Measurements from ENCODE around the gene NLGN1.

The NLGN1 gene

DNA sequence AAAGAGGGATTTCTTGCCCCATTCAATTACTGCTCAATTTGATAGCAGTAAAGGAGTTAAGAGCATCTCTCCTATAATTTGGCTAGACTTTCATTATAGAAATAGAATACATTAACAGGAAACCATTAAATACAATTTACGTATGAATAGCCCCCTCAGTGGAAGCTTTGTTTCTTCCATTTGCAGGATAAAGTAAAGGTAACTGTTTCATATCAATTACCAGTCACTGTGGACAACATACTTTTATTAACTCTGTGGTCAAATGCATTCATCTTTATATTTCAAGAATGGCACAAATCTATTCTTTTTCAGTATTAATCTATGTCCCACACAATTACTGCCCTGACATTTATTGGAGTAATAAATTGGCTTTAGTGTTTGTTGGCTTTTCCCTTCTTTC is 613.4 kb downstream of the NLGN1 start:
- H3K4me3 ChIP-seq (ENCODE audit: low read depth, low read length), result no peak overlapping the region
- TF ChIP-seq, protein P1, sequence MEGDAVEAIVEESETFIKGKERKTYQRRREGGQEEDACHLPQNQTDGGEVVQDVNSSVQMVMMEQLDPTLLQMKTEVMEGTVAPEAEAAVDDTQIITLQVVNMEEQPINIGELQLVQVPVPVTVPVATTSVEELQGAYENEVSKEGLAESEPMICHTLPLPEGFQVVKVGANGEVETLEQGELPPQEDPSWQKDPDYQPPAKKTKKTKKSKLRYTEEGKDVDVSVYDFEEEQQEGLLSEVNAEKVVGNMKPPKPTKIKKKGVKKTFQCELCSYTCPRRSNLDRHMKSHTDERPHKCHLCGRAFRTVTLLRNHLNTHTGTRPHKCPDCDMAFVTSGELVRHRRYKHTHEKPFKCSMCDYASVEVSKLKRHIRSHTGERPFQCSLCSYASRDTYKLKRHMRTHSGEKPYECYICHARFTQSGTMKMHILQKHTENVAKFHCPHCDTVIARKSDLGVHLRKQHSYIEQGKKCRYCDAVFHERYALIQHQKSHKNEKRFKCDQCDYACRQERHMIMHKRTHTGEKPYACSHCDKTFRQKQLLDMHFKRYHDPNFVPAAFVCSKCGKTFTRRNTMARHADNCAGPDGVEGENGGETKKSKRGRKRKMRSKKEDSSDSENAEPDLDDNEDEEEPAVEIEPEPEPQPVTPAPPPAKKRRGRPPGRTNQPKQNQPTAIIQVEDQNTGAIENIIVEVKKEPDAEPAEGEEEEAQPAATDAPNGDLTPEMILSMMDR (IDR thresholded peaks at IDR 0.05; ENCODE audit: borderline replicate concordance, insufficient read depth, low read depth, low read length), result no peak

DNA sequence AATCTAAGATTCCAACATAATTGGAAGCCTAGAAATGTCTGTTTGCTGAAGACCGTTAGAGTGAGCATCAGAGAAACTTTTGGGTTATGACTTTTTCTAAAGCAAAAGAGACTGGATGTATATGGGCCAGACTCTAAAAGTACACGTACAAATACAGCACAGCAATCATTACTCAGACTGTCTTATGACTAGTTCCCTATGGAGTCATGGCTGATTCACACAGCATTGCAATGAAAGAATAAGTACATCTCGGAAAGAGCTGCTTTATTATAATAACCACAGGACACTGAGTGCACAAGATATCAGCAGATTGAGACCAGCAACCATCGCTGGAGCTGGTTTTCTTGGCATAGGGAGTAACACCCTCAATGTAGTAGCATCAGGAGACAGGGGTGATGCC is 618.6 kb downstream of the NLGN1 start:
- no peak overlapping the region for H3K4me3 ChIP-seq (ENCODE audit: low read depth, low read length)
- TF ChIP-seq, protein P1 (IDR thresholded peaks at IDR 0.05; ENCODE audit: borderline replicate concordance, insufficient read depth, low read depth, low read length), result no peak

DNA sequence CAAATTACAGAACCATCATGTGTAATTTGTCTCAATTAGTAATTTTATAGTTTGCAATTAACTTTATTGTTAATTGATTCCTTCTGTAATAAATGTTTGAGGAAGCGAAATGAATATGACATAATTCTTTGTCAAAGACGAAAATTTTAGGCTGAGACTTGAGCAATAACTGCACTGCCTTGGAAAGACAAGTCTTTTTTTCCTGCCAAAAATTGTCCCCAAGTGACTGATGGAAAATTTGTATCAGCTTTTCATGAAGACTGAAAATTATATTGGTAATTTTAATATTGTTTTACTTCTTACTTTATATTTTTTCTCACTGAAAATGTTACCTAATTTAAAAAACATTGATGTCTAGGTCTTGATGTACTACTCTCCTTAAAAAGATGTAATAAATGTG is 622.6 kb downstream of the NLGN1 start:
- no peak overlapping the region for H3K4me3 ChIP-seq (ENCODE audit: low read depth, low read length)
- TF ChIP-seq, protein P1 (IDR thresholded peaks at IDR 0.05; ENCODE audit: borderline replicate concordance, insufficient read depth, low read depth, low read length), result no peak

DNA sequence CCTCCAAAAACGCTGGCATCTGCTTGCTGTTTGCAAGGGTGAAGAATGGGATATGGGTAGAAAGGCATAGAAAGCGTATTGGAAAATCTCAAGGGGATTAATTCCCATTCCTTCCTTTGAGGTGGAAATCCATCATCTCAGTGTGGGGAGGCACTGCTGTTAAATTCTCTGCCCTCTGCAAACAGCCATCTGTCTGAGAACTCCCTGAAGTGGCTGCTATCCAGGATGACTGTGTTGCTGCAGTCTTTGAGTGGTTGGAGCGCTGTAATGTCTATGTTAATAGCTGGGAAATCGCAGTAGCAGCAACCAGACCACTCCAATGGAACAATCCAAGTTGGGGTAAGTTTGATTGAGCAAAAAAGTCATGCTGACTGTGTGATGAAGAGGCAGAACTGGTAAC is 625.9 kb downstream of the NLGN1 start:
- no peak overlapping the region for H3K4me3 ChIP-seq (ENCODE audit: low read depth, low read length)
- TF ChIP-seq, protein P1 (IDR thresholded peaks at IDR 0.05; ENCODE audit: borderline replicate concordance, insufficient read depth, low read depth, low read length), result no peak

DNA sequence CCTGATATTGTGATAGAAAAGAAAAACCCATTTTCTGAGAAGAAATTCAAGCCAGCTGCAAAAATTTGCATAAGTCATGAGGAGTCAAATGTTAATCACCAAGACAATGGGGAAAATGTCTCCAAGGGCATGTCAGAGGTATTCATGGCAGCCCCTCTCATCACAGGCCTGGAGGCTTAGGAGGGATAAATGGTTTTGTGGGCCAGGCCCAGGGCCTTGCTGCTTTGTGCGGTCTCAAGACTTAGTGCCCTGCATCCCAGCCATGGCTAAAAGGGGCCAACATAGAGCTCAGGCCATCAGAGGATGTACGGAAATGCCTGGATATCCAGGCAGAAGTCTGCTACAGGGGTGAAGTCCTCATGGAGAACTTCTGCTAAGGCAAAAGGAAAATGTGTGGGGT is 631.1 kb downstream of the NLGN1 start:
- no peak overlapping the region for H3K4me3 ChIP-seq (ENCODE audit: low read depth, low read length)
- TF ChIP-seq, protein P1 (IDR thresholded peaks at IDR 0.05; ENCODE audit: borderline replicate concordance, insufficient read depth, low read depth, low read length), result no peak

DNA sequence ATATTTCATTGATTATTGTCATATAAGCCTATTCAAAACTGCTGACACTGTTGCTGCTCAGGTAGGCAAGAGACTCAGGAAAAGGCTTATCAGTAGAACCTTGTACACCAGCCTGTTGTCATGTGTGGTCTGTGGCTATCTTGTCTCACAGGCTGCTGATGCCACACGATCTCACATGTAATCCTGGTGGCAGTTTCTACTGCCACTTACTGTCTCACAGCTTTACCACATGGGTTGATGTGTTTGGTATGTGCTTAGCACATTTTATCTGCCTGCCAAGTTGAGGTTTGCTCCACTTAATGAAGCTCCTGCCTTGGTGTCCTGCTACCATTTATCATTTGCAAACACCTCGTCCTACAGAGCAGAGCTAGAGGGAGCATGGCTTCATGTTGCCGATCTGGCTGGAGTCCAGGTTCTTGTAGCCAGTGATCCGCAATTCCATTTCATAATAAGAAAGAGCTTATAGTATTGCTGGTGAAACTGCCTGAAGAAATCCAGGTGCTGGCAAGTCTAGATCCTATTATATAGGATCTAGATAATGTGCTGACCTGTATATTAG is 637.9 kb downstream of the NLGN1 start:
- no peak overlapping the region for H3K4me3 ChIP-seq (ENCODE audit: low read depth, low read length)
- TF ChIP-seq, protein P1 (IDR thresholded peaks at IDR 0.05; ENCODE audit: borderline replicate concordance, insufficient read depth, low read depth, low read length), result no peak

DNA sequence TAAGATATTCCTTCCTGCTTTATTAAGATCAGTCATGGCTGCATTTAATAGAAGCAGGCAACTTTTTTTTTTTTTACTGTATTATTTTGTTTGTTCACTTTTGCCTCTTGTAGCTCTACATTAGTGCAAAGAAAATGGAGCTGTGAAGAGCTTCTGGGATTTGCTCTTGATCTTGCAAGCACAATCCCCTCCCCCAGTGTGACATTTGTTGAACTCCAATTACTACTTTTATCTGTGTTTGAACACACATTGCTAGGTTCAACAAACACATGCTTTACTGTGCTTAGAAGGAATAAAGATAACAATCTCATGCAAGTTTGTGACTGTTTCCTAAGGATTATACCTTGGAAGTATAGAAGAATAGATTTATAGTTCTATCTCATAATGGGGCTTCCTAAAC is 648.8 kb downstream of the NLGN1 start:
- TF ChIP-seq, protein P1 (IDR thresholded peaks at IDR 0.05; ENCODE audit: borderline replicate concordance, insufficient read depth, low read depth, low read length), result no peak
- H3K4me3 ChIP-seq (ENCODE audit: low read depth, low read length), result no peak overlapping the region

Data from GM12875 (cell line).